Stimulated activated CD8-positive, alpha-beta memory T cell treated with anti-CD3 and anti-CD28 coated beads, Interleukin-4, amount 100 ng/mL, for 1 hour (primary cell): ENCODE results near the gene ZFYVE9.

ENCODE experiments used
- DNase-seq, 2 donors: peaks; one replicate each; pipeline ENCODE4 v3.0.0-alpha.2; 2020; ENCODE audit warnings: low read depth in 2 of 2, low spot score in 1 of 2

ZFYVE9 gene

DNA sequence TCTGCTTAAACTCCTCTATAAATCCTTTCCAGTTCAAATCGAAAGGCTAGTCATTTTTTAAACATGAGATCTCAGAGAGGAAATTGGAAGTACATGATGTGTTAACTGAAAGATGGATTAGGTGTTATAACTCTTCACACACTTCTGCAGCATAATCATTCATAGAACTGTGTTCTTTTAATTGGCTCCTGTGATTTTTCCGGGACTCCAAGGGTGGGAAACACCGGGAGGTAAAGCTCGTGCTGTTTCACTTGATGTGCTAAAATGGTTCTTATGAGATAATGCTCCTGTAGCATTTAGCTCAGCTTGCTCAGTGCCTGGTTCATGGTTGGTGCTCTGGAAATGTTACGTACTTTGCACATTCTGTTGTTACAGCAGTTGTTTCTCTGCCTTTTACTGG lies 183.9 kb downstream of the ZFYVE9 start:
- DNase-seq, result no peak

DNA sequence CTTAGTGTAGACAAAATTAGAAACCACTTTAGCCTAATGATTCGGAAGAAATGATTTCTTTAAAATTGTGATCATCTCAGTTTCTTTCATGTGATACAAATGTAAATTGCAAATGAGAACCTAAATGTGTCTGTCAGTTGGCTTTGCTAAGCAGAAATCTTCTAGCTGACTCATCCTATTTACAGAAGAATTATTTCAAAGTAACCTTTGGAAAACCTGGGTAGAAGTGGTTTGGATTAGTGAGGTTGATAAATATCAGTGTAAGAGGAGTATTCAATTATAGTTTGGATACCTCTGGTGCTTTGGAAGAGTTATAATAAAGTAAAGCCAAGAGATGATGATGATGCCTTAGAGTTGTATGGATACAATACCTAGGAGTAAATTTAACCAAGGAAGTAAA lies 186.7 kb downstream of the ZFYVE9 start:
- DNase-seq, result no peak

- DNase-seq, result no peak
Observed at GRCh38 chr1:52332411-52332810, 190.5 kb downstream of the ZFYVE9 start.

DNA sequence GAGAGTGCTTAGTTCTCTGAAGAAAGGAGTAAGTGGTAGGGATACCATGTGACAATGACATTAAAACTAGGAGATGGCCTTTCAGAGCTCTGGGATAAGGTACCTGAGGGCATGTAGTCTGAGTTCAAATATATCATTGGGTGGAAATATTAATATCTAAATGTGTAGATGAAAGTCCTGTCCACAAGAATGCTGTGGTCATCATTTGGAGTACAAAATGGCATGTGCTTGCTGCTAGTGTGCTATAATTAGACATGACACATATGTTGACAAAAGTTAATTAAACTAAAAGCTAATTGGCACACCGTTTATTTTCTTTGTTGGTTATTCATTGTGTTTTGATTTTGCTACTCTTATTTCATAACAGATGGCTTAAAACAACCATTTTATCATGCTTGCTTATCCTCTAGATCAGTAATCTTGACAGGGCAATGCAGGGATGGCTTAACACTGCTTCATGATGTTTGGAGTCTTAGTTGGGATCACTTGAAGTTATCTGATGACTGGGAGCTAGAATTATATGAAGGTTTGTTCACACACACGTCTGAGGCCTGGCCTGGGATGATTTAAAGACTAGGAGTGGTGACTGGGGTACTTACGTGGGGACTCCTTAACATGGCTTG lies 193.1 kb downstream of the ZFYVE9 start:
- no peak for DNase-seq

- no peak for DNase-seq
Observed at GRCh38 chr1:52337439-52337838, 195.6 kb downstream of the ZFYVE9 start.

GRCh38 chr1:52341655-52342260 lies 199.9 kb downstream of the ZFYVE9 start:
- DNase-seq, result no peak

DNA sequence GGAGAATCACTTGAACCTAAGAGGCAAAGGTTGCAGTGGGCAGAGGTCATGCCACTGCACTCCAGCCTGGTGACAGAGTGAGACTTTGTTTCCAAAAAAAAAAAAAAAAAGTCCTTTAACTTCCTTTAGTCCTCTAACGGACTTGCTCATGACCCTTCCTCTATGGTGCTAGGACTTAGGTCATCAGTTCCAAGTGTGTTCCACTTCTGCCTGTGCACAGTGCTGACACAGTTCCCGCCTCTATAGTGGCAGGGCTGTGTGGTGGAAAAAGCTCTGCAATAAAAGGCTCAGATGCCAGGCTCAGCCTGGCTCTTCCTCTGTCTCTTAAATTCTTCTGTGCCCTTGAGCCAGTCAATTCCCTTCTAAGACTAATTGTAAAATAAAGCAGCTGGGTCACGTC lies 202.1 kb downstream of the ZFYVE9 start:
- no peak for DNase-seq

GRCh38 chr1:52345252-52345651 lies 203.4 kb downstream of the ZFYVE9 start:
- no peak for DNase-seq

DNA sequence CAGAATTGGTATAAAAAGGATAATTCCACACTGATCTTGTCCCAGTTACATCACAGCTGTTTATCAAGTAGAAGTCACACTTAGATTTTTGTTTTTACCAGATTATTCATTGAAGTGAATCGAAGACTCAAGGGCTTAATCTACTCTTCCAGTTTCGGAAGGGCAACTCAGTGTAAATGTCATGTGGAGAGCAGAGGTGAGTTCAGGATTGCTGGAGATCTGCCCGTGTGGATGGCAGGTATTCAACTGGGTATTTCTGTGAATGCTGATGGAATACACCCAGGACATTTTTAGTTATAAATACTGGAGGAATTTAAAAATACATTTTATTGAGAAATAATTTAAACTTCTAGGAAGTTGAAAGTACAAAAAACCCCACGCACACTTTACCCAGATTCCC lies 204.8 kb downstream of the ZFYVE9 start:
- DNase-seq, result no peak

DNA sequence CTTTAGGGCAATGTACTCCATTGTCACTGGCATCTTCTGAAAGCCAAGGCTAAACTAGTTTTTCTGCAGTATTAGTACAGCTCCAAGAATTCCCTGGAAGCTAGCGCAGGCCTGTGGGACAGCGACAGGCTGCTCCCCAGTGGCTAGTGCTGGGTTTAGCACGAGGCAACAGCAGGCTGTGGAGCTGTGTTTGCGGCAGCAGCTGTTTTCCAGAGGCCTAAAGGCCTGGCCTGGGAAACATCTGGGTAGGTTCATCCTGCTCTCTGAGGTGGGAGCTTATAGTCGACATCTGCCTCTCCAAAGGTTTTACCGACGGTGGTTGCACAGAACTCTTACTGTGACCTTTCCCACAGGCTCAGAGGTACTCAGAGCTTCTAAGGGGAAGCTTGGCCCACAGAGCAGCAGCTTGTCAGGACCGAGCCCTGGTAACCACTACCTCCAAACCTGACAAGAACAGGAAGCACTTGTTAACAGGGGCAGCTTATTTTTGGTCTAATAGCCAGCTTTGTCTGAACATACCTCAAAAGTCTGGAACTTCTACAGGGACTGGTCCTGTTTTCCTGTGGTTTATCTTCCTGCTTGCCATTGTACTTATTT lies 206.9 kb downstream of the ZFYVE9 start:
- DNase-seq, result no peak

DNA sequence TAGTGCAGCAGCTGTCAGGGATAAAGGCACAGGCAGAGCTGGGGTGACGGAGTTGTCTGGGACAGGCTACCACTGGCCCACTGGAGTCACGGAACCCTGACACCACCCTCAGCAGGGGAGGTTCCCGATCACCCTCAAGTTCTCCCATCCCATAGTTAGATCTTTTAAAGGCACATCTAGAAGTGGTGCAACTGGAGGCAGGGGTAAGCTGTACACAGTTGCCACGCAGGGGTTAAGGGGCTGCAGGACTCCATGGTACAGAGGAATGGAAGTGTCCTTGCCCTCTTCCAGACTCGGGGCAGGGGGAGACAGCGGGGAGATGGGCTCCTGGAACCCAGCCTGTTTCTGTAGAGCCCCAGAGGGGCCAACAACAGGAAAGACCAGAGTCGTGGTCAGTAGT lies 210.8 kb downstream of the ZFYVE9 start:
- no peak for DNase-seq

DNA sequence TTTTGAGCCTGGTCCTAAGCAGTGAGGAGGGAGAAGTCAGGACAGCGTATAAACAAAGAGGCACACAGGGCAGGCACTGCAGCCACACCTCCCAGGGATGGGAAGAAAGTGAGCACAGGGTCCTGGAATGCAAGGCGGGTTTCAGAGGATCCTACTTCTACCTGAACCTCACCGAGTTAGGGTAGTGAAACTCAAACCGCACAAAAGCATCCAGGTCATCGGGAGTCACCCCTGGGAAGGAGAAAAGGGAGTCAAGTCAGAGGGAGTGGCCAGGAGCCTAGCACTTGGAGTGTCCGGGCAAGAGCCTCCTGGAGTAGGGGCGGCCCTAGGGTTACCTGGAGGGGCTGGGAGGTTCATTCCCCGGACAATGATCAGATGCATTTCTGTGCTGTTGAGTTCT lies 213.5 kb downstream of the ZFYVE9 start:
- DNase-seq, result no peak

- DNase-seq, result no peak
Observed at GRCh38 chr1:52355847-52356505, 214.1 kb downstream of the ZFYVE9 start.

- DNase-seq, result no peak
Observed at GRCh38 chr1:52356818-52357355, 215.0 kb downstream of the ZFYVE9 start.

GRCh38 chr1:52357397-52357796 lies 215.5 kb downstream of the ZFYVE9 start:
- DNase-seq, result no peak

DNA sequence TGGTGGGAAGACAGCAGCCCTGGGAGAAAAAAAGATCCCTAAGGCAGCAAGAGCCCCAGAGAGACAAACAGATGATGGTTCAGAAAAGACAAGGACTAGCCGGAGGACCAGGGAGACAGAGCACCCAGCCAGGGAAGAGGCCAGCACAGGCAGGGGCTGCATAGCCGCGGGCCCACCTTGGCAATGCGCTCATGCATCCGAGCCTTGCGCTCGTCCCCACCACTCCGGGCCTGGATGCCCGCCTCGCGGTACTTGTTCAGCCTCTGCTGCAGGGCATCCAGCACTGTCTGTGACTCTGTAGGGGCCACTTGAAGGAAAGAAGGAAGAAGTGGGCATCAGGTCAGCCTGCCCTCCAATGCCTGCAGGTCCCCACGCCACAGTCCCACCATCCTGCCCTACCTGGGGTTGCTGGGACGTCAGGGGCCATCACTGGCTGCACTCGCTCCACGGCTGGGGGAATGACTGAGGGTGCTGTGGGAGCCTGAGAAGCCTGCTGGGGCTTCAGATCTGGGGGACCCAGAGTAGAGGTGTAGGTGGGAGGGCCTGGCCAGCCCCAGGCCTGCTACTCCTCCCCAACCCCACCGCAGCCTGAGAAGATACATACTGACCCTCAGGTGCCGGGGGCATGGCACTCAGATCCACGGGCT lies 217.1 kb downstream of the ZFYVE9 start:
- no peak for DNase-seq

DNA sequence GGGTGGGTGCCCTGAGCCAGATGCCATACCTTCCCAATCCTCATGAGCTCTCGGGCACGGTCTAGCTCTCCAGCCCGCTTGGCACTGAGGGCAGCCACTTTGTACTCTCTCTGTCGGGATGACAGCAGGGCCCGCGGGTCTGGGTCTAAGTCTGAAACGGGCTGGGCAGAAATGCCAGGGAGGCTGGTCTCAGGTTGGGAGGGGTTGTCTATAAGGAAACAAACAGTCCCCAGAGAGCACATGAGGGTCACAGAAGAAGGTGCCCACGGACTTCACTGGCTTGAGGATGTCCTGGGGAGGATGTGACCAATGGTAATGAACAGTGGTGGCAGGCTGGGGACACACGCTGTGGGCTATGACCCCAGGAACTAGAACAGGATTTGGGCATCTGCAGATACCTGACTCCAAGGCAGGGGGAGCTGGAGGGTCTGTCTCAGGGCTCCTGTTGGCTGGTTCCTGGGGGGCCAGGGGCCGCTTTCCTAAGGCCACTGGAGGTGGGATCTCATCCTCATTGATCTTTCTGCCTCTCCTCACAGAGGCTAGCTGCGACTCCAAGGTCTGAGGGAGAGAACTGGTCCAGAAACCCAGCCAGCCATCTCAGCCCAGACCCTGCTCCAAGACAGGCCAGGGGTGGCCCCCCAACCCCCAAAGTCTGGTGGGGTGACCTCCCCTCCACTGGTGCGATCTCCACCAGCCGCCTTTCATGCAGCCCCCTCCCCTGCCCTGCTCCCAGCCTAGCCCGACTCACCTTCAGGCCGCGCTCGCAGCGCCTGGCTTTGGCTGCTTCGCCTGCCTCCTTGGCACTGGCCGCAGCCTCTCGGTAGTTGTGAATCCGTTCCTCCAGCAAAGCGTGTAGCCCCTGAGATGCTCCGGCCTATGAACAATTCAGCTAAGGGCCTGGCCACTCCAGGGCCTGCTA lies 218.0 kb downstream of the ZFYVE9 start:
- no peak for DNase-seq

GRCh38 chr1:52360595-52360968 lies 218.7 kb downstream of the ZFYVE9 start:
- DNase-seq, result no peak

DNA sequence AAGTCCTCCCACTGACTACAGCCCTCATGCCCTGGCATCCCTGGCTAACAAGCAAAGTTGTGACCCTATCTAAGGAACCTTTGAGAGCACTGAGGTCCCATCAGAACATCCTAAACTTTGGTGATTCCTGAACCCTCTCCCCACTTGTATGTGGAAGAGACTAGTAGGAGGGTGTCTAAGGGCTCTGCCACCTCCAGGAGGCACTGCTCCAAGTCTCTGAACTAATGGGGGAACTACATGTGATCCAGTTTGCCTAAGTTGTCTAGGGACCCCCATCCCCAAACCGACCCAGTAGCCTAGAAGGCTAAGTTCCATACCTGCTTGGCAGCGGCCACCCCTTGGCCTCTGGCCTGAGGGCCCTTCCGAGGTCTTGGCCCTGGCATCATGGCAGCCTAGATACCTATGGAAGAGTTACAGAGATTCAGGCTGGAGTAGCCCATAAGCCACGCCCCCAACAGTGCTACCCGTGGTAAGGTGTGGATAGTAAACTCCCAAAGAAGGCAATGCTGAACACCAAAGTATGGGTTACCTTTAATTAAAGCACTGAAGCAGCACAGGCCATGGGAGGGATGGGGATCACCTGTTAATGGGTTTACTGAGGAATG lies 222.4 kb downstream of the ZFYVE9 start:
- DNase-seq, result no peak

GRCh38 chr1:52365071-52365745 lies 223.3 kb downstream of the ZFYVE9 start:
- DNase-seq, result no peak
